22Rv1 (cell line): ENCODE data around the gene PTK7.

ENCODE experiments used
- CTCF ChIP-seq: fragments of 450-650 bp; IDR thresholded peaks from 2 replicates; pipeline ENCODE4 v1.5.1; 2017; ENCODE audit warnings: mild to moderate bottlenecking
- ZFX ChIP-seq: fragments of 450-650 bp; IDR thresholded peaks from 2 replicates; pipeline ENCODE4 v1.6.1; 2017; ENCODE audit warnings: antibody characterized with exemption, borderline replicate concordance

- TF ChIP-seq CTCF (no peak), ZFX (no peak)
Observed at GRCh38 chr6:43200541-43200940, 124.4 kb downstream of the PTK7 start.
